Left lung (tissue), 10 donors: Measurements from ENCODE around the gene CRYBG3. TPM values are rescaled to one million over a fixed set of nuclear protein-coding genes. Genes with fewer than 3 reads are reported as not detected.

Experiments
- ATAC-seq: fragments of 200-7000 bp; cut with Tn5 transposase; one replicate; pipeline ENCODE4 v1.9.1; 2020; ENCODE audit warnings: moderate library complexity
- DNase-seq, 4 donors: peaks; one replicate each; pipeline ENCODE4 v3.0.0-alpha.2; 2013 to 2020
- H3K27ac ChIP-seq, 2 donors: fragments of 200-600 bp; sonication (generic) in 1 of 2; one replicate each; pipeline versions ENCODE4 v1.5.0 to v1.8.0; 2020 to 2021
- H3K27me3 ChIP-seq, 2 donors: fragments of 200-600 bp; sonication (generic) in 1 of 2; one replicate each; pipeline versions ENCODE4 v1.5.0 to v1.8.0; 2020 to 2021
- H3K36me3 ChIP-seq, 2 donors: fragments of 200-600 bp; sonication (generic) in 1 of 2; one replicate each; pipeline versions ENCODE4 v1.5.0 to v1.8.0; 2020 to 2021
- H3K4me1 ChIP-seq, 2 donors: fragments of 200-600 bp; one replicate each; pipeline ENCODE4 v1.8.0; 2021
- H3K4me3 ChIP-seq, 2 donors: fragments of 200-600 bp; sonication (generic) in 1 of 2; one replicate each; pipeline versions ENCODE4 v1.5.0 to v1.8.0; 2020 to 2021; ENCODE audit warnings: mild to moderate bottlenecking in 1 of 2
- H3K9me3 ChIP-seq, 2 donors: fragments of 200-600 bp; sonication (generic) in 1 of 2; one replicate each; pipeline versions ENCODE4 v1.5.0 to v1.8.0; 2020 to 2021
- intact Hi-C, 2 donors: fragments of 100-400 bp; cut with DNase I; formaldehyde crosslinking; loops; one replicate each; pipeline versions ENCODE4 v1.11.2 to v1.14.2; 2022
- polyA plus RNA-seq, 6 donors: library from polyadenylated mRNA; unstranded; fragments of 120-200 nt; gene quantifications; one replicate each; pipeline ENCODE4 v1.2.1, GENCODE V29; 2013; ENCODE audit not compliant: insufficient read length in 6 of 6
- total RNA-seq, 2 donors: library from RNA; stranded (reverse); fragmentation: NEBNext Ultra II Directional; extraction: Animal tissue kit (Norgen Biotek cat#: 25700); gene quantifications; one replicate each; pipeline ENCODE4 v1.2.1, GENCODE V29; 2021
- TF ChIP-seq, protein P1 (sequence below), 2 donors: fragments of 200-600 bp; sonication (generic) in 1 of 2; IDR thresholded peaks; one replicate each; pipeline versions ENCODE4 v1.5.0 to v1.8.0; 2021; ENCODE audit warnings: antibody characterized with exemption in 2 of 2
- donor health status: DM: no; HTN: yes; CAD: no.
- donor health status: DM: no; HTN: no; CAD: no.

CRYBG3 gene
- total and polyA plus RNA-seq, 8 donors, result 24.2 to 38.4 (median 31.6) TPM

DNA sequence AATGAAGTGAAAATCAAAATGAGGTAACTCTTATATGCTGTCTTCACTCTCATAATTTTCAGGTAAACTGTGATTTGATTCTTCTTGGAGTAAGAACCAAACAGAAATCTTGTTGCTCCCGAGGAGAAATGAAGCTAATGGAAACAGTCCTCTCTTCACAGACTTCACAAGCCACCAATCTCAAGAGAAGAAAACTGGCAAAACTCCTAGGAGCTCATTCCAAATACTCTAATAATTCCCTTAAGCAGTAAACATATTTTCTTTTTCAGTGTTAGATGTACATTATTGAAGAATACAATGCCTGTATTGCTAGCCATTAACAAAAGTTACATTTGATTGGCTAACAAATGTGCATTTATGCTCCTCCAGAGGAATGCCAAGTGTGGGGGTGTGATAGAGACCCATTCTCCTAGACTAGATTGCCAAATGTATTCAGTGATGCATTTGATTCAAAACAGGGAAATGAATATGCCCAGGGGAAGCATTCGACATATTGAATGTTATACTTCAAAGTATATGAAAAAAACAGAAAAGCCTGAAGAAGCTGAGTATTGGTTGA lies 162.2 kb downstream of the CRYBG3 start:
- Histone ChIP-seq H3K4me1 (no peaks in the 10 kb centered on the region), H3K9me3 (no peaks in the 10 kb centered on the region), H3K27ac (no peak overlapping the region), H3K4me3 (no peak overlapping the region), H3K27me3 (no peaks in the 10 kb centered on the region), H3K36me3 (no peaks in the 10 kb centered on the region)
- intact Hi-C loops, result no loop called here
- TF ChIP-seq, protein P1, sequence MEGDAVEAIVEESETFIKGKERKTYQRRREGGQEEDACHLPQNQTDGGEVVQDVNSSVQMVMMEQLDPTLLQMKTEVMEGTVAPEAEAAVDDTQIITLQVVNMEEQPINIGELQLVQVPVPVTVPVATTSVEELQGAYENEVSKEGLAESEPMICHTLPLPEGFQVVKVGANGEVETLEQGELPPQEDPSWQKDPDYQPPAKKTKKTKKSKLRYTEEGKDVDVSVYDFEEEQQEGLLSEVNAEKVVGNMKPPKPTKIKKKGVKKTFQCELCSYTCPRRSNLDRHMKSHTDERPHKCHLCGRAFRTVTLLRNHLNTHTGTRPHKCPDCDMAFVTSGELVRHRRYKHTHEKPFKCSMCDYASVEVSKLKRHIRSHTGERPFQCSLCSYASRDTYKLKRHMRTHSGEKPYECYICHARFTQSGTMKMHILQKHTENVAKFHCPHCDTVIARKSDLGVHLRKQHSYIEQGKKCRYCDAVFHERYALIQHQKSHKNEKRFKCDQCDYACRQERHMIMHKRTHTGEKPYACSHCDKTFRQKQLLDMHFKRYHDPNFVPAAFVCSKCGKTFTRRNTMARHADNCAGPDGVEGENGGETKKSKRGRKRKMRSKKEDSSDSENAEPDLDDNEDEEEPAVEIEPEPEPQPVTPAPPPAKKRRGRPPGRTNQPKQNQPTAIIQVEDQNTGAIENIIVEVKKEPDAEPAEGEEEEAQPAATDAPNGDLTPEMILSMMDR (IDR thresholded peaks at IDR 0.05), result no peak
- ATAC-seq (no peak), DNase-seq (no peak)

DNA sequence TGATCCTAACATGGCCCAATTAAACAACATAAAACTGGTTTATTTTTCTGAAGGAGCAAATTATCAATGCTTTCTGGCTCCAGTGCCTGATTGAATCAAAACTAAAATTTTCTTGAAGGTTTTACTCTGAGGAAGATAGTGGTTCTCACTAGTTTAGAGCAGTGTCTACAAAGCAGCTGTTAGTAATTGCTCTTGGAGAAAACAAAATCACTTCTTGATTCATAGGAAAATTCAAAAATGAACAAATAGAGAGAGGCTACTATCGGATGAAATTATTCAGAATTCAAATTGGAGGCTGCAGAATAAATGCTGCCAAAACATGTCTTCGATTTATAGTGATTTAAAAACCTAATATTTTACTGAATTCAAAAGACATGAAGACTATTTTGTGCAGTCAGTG lies 165.5 kb downstream of the CRYBG3 start:
- ATAC-seq, result no peak
- Histone ChIP-seq H3K4me1 (no peaks in the 10 kb centered on the region), H3K27ac (no peak overlapping the region), H3K27me3 (no peaks in the 10 kb centered on the region), H3K4me3 (no peak overlapping the region), H3K9me3 (no peaks in the 10 kb centered on the region), H3K36me3 (no peaks in the 10 kb centered on the region)
- no peak for DNase-seq
- intact Hi-C loops, result no loop called here
- TF ChIP-seq, protein P1 (IDR thresholded peaks at IDR 0.05), result no peak

DNA sequence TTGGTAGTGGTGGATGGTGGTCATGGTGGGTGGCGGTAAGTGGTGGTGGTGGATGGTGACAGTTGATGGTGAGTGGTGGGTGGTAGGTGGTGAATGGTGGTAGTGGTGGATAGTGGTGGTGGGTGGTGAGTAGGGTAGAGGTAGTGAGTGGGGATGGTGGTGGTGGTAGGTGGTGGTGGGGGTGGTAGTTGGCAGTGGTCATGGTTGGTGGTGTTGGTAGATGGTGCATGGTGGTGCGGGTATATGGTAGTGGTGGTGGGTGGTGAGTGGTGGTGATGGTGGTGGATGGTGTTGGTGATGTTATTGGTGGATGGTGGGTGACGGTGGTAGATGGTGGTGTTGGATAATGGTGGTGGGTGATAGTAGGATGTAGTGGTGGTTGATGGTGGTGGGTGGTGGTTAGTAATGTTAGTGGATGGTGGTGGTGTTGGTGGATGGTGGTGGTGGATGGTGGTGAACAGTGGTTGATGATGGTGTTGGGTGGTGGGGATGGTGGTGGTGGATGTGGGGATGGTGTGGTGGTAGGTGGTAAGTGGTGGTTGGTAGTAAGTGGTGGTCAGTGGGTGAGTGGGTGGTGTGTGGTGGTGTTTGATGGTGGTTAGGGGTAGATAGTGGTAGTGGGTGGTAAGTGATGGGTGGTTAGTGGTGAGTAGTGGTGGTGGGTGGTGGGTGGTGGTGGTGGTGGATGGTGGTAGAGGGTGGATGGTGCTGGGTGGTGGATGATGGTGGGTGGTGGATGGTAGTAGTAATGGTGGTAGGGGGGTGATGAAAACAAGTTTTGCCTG lies 167.2 kb downstream of the CRYBG3 start:
- Histone ChIP-seq H3K27me3 (no peaks in the 10 kb centered on the region), H3K36me3 (no peaks in the 10 kb centered on the region), H3K9me3 (no peaks in the 10 kb centered on the region), H3K4me3 (no peak overlapping the region), H3K4me1 (no peaks in the 10 kb centered on the region), H3K27ac (no peak overlapping the region)
- DNase-seq, result no peak
- TF ChIP-seq, protein P1 (IDR thresholded peaks at IDR 0.05), result no peak
- intact Hi-C loops, result no loop called here
- ATAC-seq, result no peak

DNA sequence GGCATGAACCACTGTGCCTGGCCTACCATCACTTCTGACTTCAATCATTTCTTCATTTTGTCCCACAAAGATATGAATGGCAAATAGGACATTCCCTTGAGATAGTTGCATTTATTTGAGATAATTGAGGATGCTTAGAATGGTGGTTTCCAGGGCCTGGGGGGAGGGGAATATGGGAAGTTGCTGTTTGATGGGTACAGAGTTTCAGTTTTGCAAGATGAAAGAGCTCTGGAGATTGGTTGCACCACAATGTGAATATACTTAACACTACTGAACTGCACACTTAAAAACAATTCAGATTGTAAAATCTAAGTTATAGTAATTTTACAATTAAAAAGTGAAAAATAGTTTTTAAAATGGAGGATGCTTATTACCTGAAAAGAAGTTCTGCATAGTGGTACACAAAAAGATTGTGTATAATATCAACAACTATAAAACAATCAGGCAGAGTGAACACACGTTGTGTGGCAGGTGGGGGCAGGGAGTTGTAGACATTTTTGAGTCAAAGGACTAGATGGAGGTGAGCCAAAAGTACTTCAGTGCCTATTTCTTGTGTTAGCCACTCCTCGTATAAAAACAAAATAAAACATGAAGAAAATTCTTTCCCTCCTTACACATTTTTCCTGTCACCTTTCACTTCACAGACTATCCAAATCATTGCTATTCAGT lies 168.9 kb downstream of the CRYBG3 start:
- Histone ChIP-seq H3K4me1 (no peaks in the 10 kb centered on the region), H3K27me3 (no peaks in the 10 kb centered on the region), H3K36me3 (no peaks in the 10 kb centered on the region), H3K27ac (no peak overlapping the region), H3K9me3 (no peaks in the 10 kb centered on the region), H3K4me3 (no peak overlapping the region)
- peak; percentile 50 for ATAC-seq
- intact Hi-C loops, result no loop called here
- no peak for DNase-seq
- TF ChIP-seq, protein P1 (IDR thresholded peaks at IDR 0.05), result no peak

DNA sequence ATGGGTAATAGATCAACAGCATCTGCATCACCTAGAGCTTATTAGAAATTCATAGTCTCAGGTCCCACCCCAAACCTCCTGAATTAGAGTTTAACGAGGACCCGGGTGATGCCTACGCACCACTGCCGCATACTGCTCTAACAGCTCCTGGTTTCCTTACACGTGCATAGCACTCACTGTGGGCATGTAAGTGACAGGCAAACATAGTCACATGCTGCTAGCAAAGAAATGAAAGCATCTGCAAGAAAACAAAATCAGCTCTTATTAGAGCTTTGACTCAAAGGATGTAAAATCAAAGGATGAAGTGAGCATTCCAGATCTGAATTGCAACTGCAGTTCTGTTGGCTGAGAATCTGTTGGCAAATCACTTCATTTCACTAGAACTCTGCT lies 169.5 kb downstream of the CRYBG3 start:
- ATAC-seq, result peak; percentile 69

More for the DNA sequence above, 169.5 kb downstream of the CRYBG3 start:
- Histone ChIP-seq H3K9me3 (no peaks in the 10 kb centered on the region), H3K4me1 (no peaks in the 10 kb centered on the region), H3K36me3 (no peaks in the 10 kb centered on the region), H3K4me3 (no peak overlapping the region), H3K27me3 (no peaks in the 10 kb centered on the region), H3K27ac (no peak overlapping the region)
- TF ChIP-seq, protein P1 (IDR thresholded peaks at IDR 0.05), result no peak
- DNase-seq, result no peak
- intact Hi-C loops, result no loop called here
